HEK293 (cell line): Measurements from ENCODE around the gene FAM171A1.

Source experiments
- CTCF ChIA-PET: fragments of 350-600 bp; formaldehyde crosslinking; extraction: SDS; loops from one replicate; lab custom pipeline; 2021; ENCODE audit warnings: antibody characterized with exemption; lab: Yijun Ruan, JAX
- POLR2A ChIA-PET: fragments of 300-600 bp; formaldehyde crosslinking; extraction: SDS; loops from one replicate; lab custom pipeline; 2020; ENCODE audit warnings: antibody characterized with exemption, inconsistent platforms; lab: Yijun Ruan, JAX
- H3K27ac ChIP-seq: fragments of 200-500 bp; sonication (Bioruptor generic); 2 replicates; pipeline ENCODE4 v1.5.1; 2014; ENCODE audit warnings: low read depth, low read length, control low read depth, inconsistent platforms; ENCODE audit errors: extremely low read depth
- H3K36me3 ChIP-seq, 2 experiments: fragments of 200-500 bp in 1 of 2; sonication (Bioruptor generic) in 1 of 2; 1 replicate in 1 of 2; 2 replicates in 1 of 2; pipeline ENCODE4 v1.5.1; 2014 to 2017; ENCODE audit warnings: inconsistent platforms in 2 of 2, low read length in 2 of 2; ENCODE audit not compliant: control insufficient read depth in 2 of 2, insufficient read depth in 1 of 2
- H3K4me1 ChIP-seq: fragments of 200-500 bp; sonication (Bioruptor generic); 2 replicates; pipeline ENCODE4 v1.5.1; 2014; ENCODE audit warnings: mild to moderate bottlenecking, low read length, inconsistent platforms; ENCODE audit not compliant: control insufficient read depth, insufficient read depth
- H3K4me3 ChIP-seq: 2 replicates; pipeline ENCODE4 v1.5.1; 2011; ENCODE audit warnings: low read depth, mild to moderate bottlenecking, control low read depth, low read length, moderate library complexity
- H3K9me3 ChIP-seq: fragments of 200-500 bp; sonication (Bioruptor generic); 2 replicates; pipeline ENCODE4 v1.5.1; 2014; ENCODE audit warnings: low read depth, low read length, inconsistent platforms; ENCODE audit not compliant: control insufficient read depth, insufficient read depth
- ATF2 ChIP-seq: fragments of 450-650 bp; formaldehyde crosslinking; IDR thresholded peaks from 2 replicates; pipeline ENCODE4 v1.5.1; 2016; ENCODE audit warnings: missing biosample characterization, missing genetic modification characterization, low read depth
- KLF10 ChIP-seq: fragments of 450-650 bp; IDR thresholded peaks from 2 replicates; pipeline ENCODE4 v1.5.1; 2018; ENCODE audit warnings: missing biosample characterization, mild to moderate bottlenecking, missing genetic modification characterization
- MEIS1 ChIP-seq: sonication (generic); formaldehyde crosslinking; IDR thresholded peaks from 2 replicates; pipeline ENCODE4 v1.8.1; 2022; ENCODE audit warnings: missing genetic modification reagents, mild to moderate bottlenecking, borderline replicate concordance
- YY2 ChIP-seq: fragments of 450-650 bp; formaldehyde crosslinking; IDR thresholded peaks from 2 replicates; pipeline ENCODE4 v1.5.1; 2016; ENCODE audit warnings: missing biosample characterization, missing genetic modification characterization
- ZBTB20 ChIP-seq: fragments of 450-650 bp; formaldehyde crosslinking; IDR thresholded peaks from 2 replicates; pipeline ENCODE4 v1.5.1; 2016; ENCODE audit warnings: missing biosample characterization, missing genetic modification characterization
- ZBTB21 ChIP-seq: fragments of 450-650 bp; formaldehyde crosslinking; IDR thresholded peaks from 2 replicates; pipeline ENCODE4 v1.5.1; 2017; ENCODE audit warnings: missing biosample characterization, missing genetic modification characterization
- ZBTB8A ChIP-seq: fragments of 450-650 bp; formaldehyde crosslinking; IDR thresholded peaks from 2 replicates; pipeline ENCODE4 v1.5.1; 2016; ENCODE audit warnings: missing biosample characterization, missing genetic modification characterization
- ZEB2 ChIP-seq: fragments of 450-650 bp; formaldehyde crosslinking; IDR thresholded peaks from 2 replicates; pipeline ENCODE4 v1.5.1; 2016; ENCODE audit warnings: missing biosample characterization, missing genetic modification characterization
- ZFP41 ChIP-seq: fragments of 450-650 bp; formaldehyde crosslinking; IDR thresholded peaks from 2 replicates; pipeline ENCODE4 v1.5.1; 2016; ENCODE audit warnings: missing biosample characterization, missing genetic modification characterization, borderline replicate concordance
- ZIC2 ChIP-seq: fragments of 450-650 bp; formaldehyde crosslinking; IDR thresholded peaks from 2 replicates; pipeline ENCODE4 v1.5.1; 2016; ENCODE audit warnings: missing biosample characterization, missing genetic modification characterization
- ZNF280D ChIP-seq: fragments of 450-650 bp; formaldehyde crosslinking; IDR thresholded peaks from 2 replicates; pipeline ENCODE4 v1.5.1; 2016; ENCODE audit warnings: missing biosample characterization, missing genetic modification characterization
- ZNF341 ChIP-seq: fragments of 450-650 bp; formaldehyde crosslinking; IDR thresholded peaks from 2 replicates; pipeline ENCODE4; 2016; ENCODE audit warnings: low read depth, missing biosample characterization, missing genetic modification characterization
- ZNF354C ChIP-seq: fragments of 450-650 bp; formaldehyde crosslinking; IDR thresholded peaks from 2 replicates; pipeline ENCODE4 v1.5.1; 2016; ENCODE audit warnings: missing biosample characterization, missing genetic modification characterization, low read depth, borderline replicate concordance
- ZNF514 ChIP-seq: fragments of 450-650 bp; formaldehyde crosslinking; IDR thresholded peaks from 2 replicates; pipeline ENCODE4 v1.5.1; 2016; ENCODE audit warnings: missing biosample characterization, missing genetic modification characterization
- ZNF521 ChIP-seq: fragments of 450-650 bp; formaldehyde crosslinking; IDR thresholded peaks from 2 replicates; pipeline ENCODE4 v1.5.1; 2017; ENCODE audit warnings: missing biosample characterization, mild to moderate bottlenecking, missing genetic modification characterization
- ZNF768 ChIP-seq: fragments of 450-650 bp; formaldehyde crosslinking; IDR thresholded peaks from 2 replicates; pipeline ENCODE4 v1.5.1; 2018; ENCODE audit warnings: missing biosample characterization, mild to moderate bottlenecking, missing genetic modification characterization
- ZNF785 ChIP-seq: fragments of 450-650 bp; formaldehyde crosslinking; IDR thresholded peaks from 2 replicates; pipeline ENCODE4 v1.5.1; 2016; ENCODE audit warnings: missing biosample characterization, missing genetic modification characterization
- ZSCAN16 ChIP-seq: fragments of 450-650 bp; formaldehyde crosslinking; IDR thresholded peaks from 2 replicates; pipeline ENCODE4 v1.5.1; 2016; ENCODE audit warnings: missing biosample characterization, missing genetic modification characterization
- TF ChIP-seq, protein P1 (sequence below): fragments of 450-650 bp; IDR thresholded peaks from 2 replicates; pipeline ENCODE4 v1.5.1; 2018; ENCODE audit warnings: missing biosample characterization, mild to moderate bottlenecking, missing genetic modification characterization
- TF ChIP-seq, protein P2 (sequence below): fragments of 450-650 bp; formaldehyde crosslinking; IDR thresholded peaks from 2 replicates; pipeline ENCODE4 v1.5.1; 2016; ENCODE audit warnings: missing biosample characterization, missing genetic modification characterization
- TF ChIP-seq, protein P3 (sequence below): fragments of 450-650 bp; formaldehyde crosslinking; IDR thresholded peaks from 2 replicates; pipeline ENCODE4 v1.5.1; 2016; ENCODE audit warnings: missing biosample characterization, missing genetic modification characterization

FAM171A1 gene

DNA sequence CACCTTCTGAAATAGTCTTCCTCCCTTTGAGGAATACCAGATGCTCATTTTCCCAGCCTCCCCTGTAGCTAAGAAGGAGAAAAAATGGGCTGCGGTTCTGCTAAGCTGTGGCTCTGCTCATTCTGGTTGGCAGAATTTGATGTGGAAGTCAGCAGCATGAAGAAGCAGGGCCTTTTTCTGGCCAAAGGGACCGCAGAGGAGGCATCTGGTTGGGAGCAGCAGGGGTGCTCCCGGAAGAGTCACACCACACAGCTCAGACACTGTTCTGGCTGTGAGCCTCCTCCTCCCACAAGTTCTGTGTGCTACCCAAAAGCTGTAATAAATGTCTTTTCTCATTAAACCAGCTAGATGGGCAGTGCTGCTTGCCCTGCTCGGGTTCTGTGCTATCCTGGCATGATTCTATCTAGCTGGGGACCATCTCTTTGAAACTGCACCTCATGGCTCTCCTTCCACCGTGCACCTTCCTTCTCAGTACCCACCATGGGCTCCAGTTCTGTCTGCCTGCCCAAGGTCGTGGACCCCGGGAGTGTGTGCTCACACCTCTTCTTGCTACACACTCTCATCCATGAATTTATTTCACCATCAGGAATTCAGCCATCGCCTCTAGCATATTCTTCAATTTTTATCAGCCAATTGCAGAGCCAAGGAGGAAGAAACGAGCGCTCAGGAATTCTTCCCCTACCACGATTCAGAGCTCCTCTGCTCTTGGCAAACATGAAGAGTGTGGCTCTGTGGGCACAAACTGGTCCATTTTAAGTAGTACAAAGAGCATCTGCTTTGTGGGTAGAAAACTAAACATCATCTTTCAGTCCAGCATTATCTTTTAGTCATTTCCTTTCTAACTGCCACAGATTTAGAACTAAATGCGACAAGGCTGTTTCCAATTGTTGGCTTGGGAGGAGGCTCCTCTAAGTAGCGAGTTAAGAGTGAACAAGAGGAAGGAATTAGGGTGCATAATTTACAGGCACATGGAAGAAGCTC is 76.9 kb downstream of the FAM171A1 start:
- no peak overlapping the region for H3K27ac ChIP-seq
- TF ChIP-seq ZBTB8A (tag by site-specific recombination) (no peak), ZBTB20 (tag by site-specific recombination) (no peak), ZNF514 (tag by site-specific recombination) (no peak), ZNF521 (tag by site-specific recombination) (no peak), YY2 (tag by site-specific recombination) (no peak), ZNF341 (tag by site-specific recombination) (peak; percentile 39; the same call in 1 of the 2 replicates), ZNF354C (no peak)
- TF ChIP-seq, protein P1, sequence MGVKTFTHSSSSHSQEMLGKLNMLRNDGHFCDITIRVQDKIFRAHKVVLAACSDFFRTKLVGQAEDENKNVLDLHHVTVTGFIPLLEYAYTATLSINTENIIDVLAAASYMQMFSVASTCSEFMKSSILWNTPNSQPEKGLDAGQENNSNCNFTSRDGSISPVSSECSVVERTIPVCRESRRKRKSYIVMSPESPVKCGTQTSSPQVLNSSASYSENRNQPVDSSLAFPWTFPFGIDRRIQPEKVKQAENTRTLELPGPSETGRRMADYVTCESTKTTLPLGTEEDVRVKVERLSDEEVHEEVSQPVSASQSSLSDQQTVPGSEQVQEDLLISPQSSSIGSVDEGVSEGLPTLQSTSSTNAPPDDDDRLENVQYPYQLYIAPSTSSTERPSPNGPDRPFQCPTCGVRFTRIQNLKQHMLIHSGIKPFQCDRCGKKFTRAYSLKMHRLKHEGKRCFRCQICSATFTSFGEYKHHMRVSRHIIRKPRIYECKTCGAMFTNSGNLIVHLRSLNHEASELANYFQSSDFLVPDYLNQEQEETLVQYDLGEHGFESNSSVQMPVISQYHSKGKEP: no peak
- TF ChIP-seq, all 188 proteins: peak for 1
- Histone ChIP-seq H3K36me3 (no peaks in the 10 kb centered on the region), H3K9me3 (no peaks in the 10 kb centered on the region), H3K4me1 (no peaks in the 10 kb centered on the region; the same call in 1 of the 2 replicates), H3K4me3 (no peak overlapping the region)
- POLR2A ChIA-PET: no interaction called here
- CTCF ChIA-PET: interaction anchor here (1.1 kb wide), 1 partner anchor 109 kb away, joined by 3 read pairs; no protein-coding TSS in a partner anchor

- Histone ChIP-seq H3K4me1 (no peaks in the 10 kb centered on the region; the same call in 1 of the 2 replicates), H3K4me3 (no peak overlapping the region), H3K36me3 (no peaks in the 10 kb centered on the region)
- TF ChIP-seq ZNF341 (tag by site-specific recombination) (no peak), ATF2 (tag by site-specific recombination) (no peak), ZBTB21 (tag by site-specific recombination) (no peak), YY2 (tag by site-specific recombination) (no peak), KLF10 (tag by site-specific recombination) (no peak), ZNF768 (tag by site-specific recombination) (no peak), ZFP41 (tag by site-specific recombination) (no peak), ZIC2 (tag by site-specific recombination) (no peak), ZSCAN16 (tag by site-specific recombination) (no peak)
- TF ChIP-seq, all 188 proteins: peak for 0
- H3K9me3 ChIP-seq: no peaks in the 10 kb centered on the region
- POLR2A ChIA-PET: no interaction called here
- CTCF ChIA-PET: interaction anchor here (1.0 to 1.3 kb wide), 2 partner anchors 11 to 80 kb away, joined by 3 to 4 read pairs; no protein-coding TSS in a partner anchor
- H3K27ac ChIP-seq: no peak overlapping the region
Measured at GRCh38 chr10:15290671-15291070, 80.4 kb downstream of the FAM171A1 start.

- ChIA-PET CTCF (interaction anchor here (1.0 to 1.3 kb wide), 2 partner anchors 11 to 79 kb away, joined by 3 to 4 read pairs; no protein-coding TSS in a partner anchor), POLR2A (no interaction called here)
- H3K4me1 ChIP-seq: no peaks in the 10 kb centered on the region; the same call in 1 of the 2 replicates
- no peaks in the 10 kb centered on the region for H3K36me3 ChIP-seq
- no peak overlapping the region for H3K4me3 ChIP-seq
- no peak overlapping the region for H3K27ac ChIP-seq
- H3K9me3 ChIP-seq: no peaks in the 10 kb centered on the region
- TF ChIP-seq ZNF785 (tag by site-specific recombination): no peak
- TF ChIP-seq, protein P2, sequence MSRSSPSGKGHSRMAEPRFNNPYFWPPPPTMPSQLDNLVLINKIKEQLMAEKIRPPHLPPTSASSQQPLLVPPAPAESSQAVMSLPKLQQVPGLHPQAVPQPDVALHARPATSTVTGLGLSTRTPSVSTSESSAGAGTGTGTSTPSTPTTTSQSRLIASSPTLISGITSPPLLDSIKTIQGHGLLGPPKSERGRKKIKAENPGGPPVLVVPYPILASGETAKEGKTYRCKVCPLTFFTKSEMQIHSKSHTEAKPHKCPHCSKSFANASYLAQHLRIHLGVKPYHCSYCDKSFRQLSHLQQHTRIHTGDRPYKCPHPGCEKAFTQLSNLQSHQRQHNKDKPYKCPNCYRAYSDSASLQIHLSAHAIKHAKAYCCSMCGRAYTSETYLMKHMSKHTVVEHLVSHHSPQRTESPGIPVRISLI (tag by site-specific recombination): no peak
- TF ChIP-seq, protein P3, sequence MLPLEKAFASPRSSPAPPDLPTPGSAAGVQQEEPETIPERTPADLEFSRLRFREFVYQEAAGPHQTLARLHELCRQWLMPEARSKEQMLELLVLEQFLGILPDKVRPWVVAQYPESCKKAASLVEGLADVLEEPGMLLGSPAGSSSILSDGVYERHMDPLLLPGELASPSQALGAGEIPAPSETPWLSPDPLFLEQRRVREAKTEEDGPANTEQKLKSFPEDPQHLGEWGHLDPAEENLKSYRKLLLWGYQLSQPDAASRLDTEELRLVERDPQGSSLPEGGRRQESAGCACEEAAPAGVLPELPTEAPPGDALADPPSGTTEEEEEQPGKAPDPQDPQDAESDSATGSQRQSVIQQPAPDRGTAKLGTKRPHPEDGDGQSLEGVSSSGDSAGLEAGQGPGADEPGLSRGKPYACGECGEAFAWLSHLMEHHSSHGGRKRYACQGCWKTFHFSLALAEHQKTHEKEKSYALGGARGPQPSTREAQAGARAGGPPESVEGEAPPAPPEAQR (tag by site-specific recombination): no peak
- TF ChIP-seq ZEB2 (tag by site-specific recombination): no peak
- TF ChIP-seq ZNF280D (tag by site-specific recombination): no peak
- TF ChIP-seq MEIS1: no peak
Measured at GRCh38 chr10:15290150-15290549, 80.9 kb downstream of the FAM171A1 start.
